Measurements from ENCODE around the gene VKORC1. TPM values are rescaled to one million over a fixed set of nuclear protein-coding genes. Genes with fewer than 3 reads are reported as not detected.
A peak's percentile ranks its signal among the peaks of the same experiment; 100 is the strongest.
"Not testable (repeated sequence)": the region's sequence is repeated elsewhere in the genome, so short reads cannot be mapped to it uniquely, and the experiment has no call there.

Gene VKORC1
- polyA plus RNA-seq, 3 donors, result 59.2 to 113 (median 91.2) TPM

GRCh38 chr16:31138621-31139578 lies 44.3 kb upstream of the VKORC1 start:
- Histone ChIP-seq H3K9ac (ENCODE audit: insufficient read depth, low read length, poor library complexity, severe bottlenecking) (no peak overlapping the region), H3K4me2 (replicated peaks; ENCODE audit: extremely low read depth, low read length, poor library complexity, severe bottlenecking) (no peak overlapping the region), H2AFZ (ENCODE audit: insufficient read depth, low read depth, low read length, poor library complexity, severe bottlenecking) (no peak overlapping the region), H4K20me1 (ENCODE audit: insufficient read depth, low read length) (no peaks in the 10 kb centered on the region), H3K27ac (ENCODE audit: low read depth in 1 of 2, low read length in 2 of 2) (no peak overlapping the region), H3K36me3 (replicated peaks in 1 of 2; ENCODE audit: control insufficient read depth in 1 of 2, insufficient read depth in 2 of 2, low read length in 2 of 2) (no peaks in the 10 kb centered on the region), H3K79me2 (ENCODE audit: insufficient read depth, low read length) (no peaks in the 10 kb centered on the region), H3K27me3 (ENCODE audit: control insufficient read depth in 2 of 2, insufficient read depth in 2 of 2, low read length in 2 of 2) (no peaks in the 10 kb centered on the region), H3K4me3 (replicated peaks in 1 of 3; ENCODE audit: low read depth in 2 of 3, low read length in 3 of 3) (no peak overlapping the region), H3K9me3 (replicated peaks in 1 of 2; ENCODE audit: control insufficient read depth in 1 of 2, insufficient read depth in 1 of 2, low read length in 2 of 2) (no peaks in the 10 kb centered on the region), H3K4me1 (ENCODE audit: control insufficient read depth in 1 of 2, insufficient read depth in 2 of 2, low read length in 2 of 2) (peaks cover 44 to 58% of the 10 kb centered on the region in 2 donors)
- no peak for TF ChIP-seq CTCF (IDR thresholded peaks at IDR 0.05)
- Mint-ChIP-seq H3K36me3 (peaks cover under 1 to 3% of the 10 kb centered on the region in 2 donors), H3K27ac (peak overlapping the region in 1 of 7 donors; percentile 16), H3K4me1 (peaks cover 39% of the 10 kb centered on the region), H3K27me3 (ENCODE audit: low read depth in 3 of 3) (peaks cover 0 to 1% (median 0%) of the 10 kb centered on the region in 3 donors), H3K4me3 (peak overlapping the region in 1 of 2 donors; percentile 24), H3K9me3 (peaks cover 0 to 2% (median 0%) of the 10 kb centered on the region in 7 donors)
- intact Hi-C loops (cut with micrococcal nuclease), result no loop called here
- no peak for DNase-seq
- WGBS (ENCODE audit: insufficient coverage), result 89% methylated on average over 12 of the region's 27 CpGs

- H3K27me3 ChIP-seq (ENCODE audit: control insufficient read depth in 2 of 2, insufficient read depth in 2 of 2, low read length in 2 of 2); H3K4me2 ChIP-seq (replicated peaks; ENCODE audit: extremely low read depth, low read length, poor library complexity, severe bottlenecking); H3K27ac ChIP-seq (ENCODE audit: low read depth in 1 of 2, low read length in 2 of 2); H2AFZ ChIP-seq (ENCODE audit: insufficient read depth, low read depth, low read length, poor library complexity, severe bottlenecking); intact Hi-C loops (cut with micrococcal nuclease); H3K9ac ChIP-seq (ENCODE audit: insufficient read depth, low read length, poor library complexity, severe bottlenecking); H3K27ac Mint-ChIP-seq; H3K4me3 Mint-ChIP-seq; H3K4me3 ChIP-seq (replicated peaks in 1 of 3; ENCODE audit: low read depth in 2 of 3, low read length in 3 of 3); H3K27me3 Mint-ChIP-seq (ENCODE audit: low read depth in 3 of 3); H3K79me2 ChIP-seq (ENCODE audit: insufficient read depth, low read length); H3K9me3 Mint-ChIP-seq; DNase-seq; H3K9me3 ChIP-seq (replicated peaks in 1 of 2; ENCODE audit: control insufficient read depth in 1 of 2, insufficient read depth in 1 of 2, low read length in 2 of 2); H4K20me1 ChIP-seq (ENCODE audit: insufficient read depth, low read length): not testable (repeated sequence)
- Mint-ChIP-seq H3K4me1 (peaks cover 42% of the 10 kb centered on the region), H3K36me3 (peaks cover 20% of the 10 kb centered on the region in 2 donors)
- peaks cover 11 to 15% of the 10 kb centered on the region in 2 donors for H3K36me3 ChIP-seq (replicated peaks in 1 of 2; ENCODE audit: control insufficient read depth in 1 of 2, insufficient read depth in 2 of 2, low read length in 2 of 2)
- 74% methylated on average over 6 of the region's 20 CpGs for WGBS (ENCODE audit: insufficient coverage)
- peaks cover 42 to 57% of the 10 kb centered on the region in 2 donors for H3K4me1 ChIP-seq (ENCODE audit: control insufficient read depth in 1 of 2, insufficient read depth in 2 of 2, low read length in 2 of 2)
Observed at GRCh38 chr16:31136822-31137499, 42.4 kb upstream of the VKORC1 start.
